ENCODE results near the gene EPN3. TPM values are rescaled to one million over a fixed set of nuclear protein-coding genes. Genes with fewer than 3 reads are reported as not detected.

EPN3 gene
- polyA plus RNA-seq, 1 donor from 2014 or later = not detected

GRCh38 chr17:50571681-50572080 lies 39.1 kb downstream of the EPN3 start:
- Histone ChIP-seq H3F3A (ENCODE audit: insufficient read depth, low read length, poor library complexity, severe bottlenecking) (no peaks in the 10 kb centered on the region), H4K20me1 (ENCODE audit: insufficient read depth) (no peaks in the 10 kb centered on the region), H3K9ac (ENCODE audit: low read length) (no peak overlapping the region), H3K27me3 (ENCODE audit: insufficient read depth, low read depth, low read length) (no peaks in the 10 kb centered on the region), H3K9me3 (ENCODE audit: low read length) (no peaks in the 10 kb centered on the region), H2AFZ (ENCODE audit: low read depth, low read length) (no peak overlapping the region), H3K27ac (ENCODE audit: low read length) (no peak overlapping the region), H3K9me2 (ENCODE audit: insufficient read depth, low read length) (no peaks in the 10 kb centered on the region), H3K4me3 (ENCODE audit: low read length) (no peak overlapping the region), H3K4me2 (ENCODE audit: low read length) (no peak overlapping the region), H3K36me3 (ENCODE audit: insufficient read depth, low read length) (no peaks in the 10 kb centered on the region), H3K79me2 (replicated peaks; ENCODE audit: insufficient read depth, low read length) (no peaks in the 10 kb centered on the region)
- no peak for TF ChIP-seq REST (IDR thresholded peaks at IDR 0.05; ENCODE audit: borderline replicate concordance)
- no peak for TF ChIP-seq RAD21 (conservative IDR thresholded peaks at IDR 0.05)
- no peak for TF ChIP-seq CTCF (IDR thresholded peaks at IDR 0.05; ENCODE audit: poor library complexity, severe bottlenecking)
- TF ChIP-seq EZH2 (IDR thresholded peaks at IDR 0.05; ENCODE audit: borderline replicate concordance, insufficient read depth, low read length, poor library complexity, severe bottlenecking) = no peak
- no peak for TF ChIP-seq MXI1 (conservative IDR thresholded peaks at IDR 0.05; ENCODE audit: poor library complexity, severe bottlenecking)
- TF ChIP-seq SMC3 (conservative IDR thresholded peaks at IDR 0.05; ENCODE audit: poor library complexity) = no peak
- no peak for TF ChIP-seq TAF1 (IDR thresholded peaks at IDR 0.05; ENCODE audit: low read depth)
- TF ChIP-seq POLR2AphosphoS5 (IDR thresholded peaks at IDR 0.05) = no peak
- TF ChIP-seq EP300 (conservative IDR thresholded peaks at IDR 0.05; ENCODE audit: poor library complexity, severe bottlenecking) = no peak

GRCh38 chr17:50572541-50572940 lies 40.0 kb downstream of the EPN3 start:
- H2AFZ ChIP-seq (ENCODE audit: low read depth, low read length) = no peak overlapping the region
- TF ChIP-seq RAD21 (conservative IDR thresholded peaks at IDR 0.05) = no peak
- no peak for TF ChIP-seq MXI1 (conservative IDR thresholded peaks at IDR 0.05; ENCODE audit: poor library complexity, severe bottlenecking)
- TF ChIP-seq EP300 (conservative IDR thresholded peaks at IDR 0.05; ENCODE audit: poor library complexity, severe bottlenecking) = no peak
- TF ChIP-seq EZH2 (IDR thresholded peaks at IDR 0.05; ENCODE audit: borderline replicate concordance, insufficient read depth, low read length, poor library complexity, severe bottlenecking) = no peak
- no peak for TF ChIP-seq CTCF (IDR thresholded peaks at IDR 0.05; ENCODE audit: poor library complexity, severe bottlenecking)
- TF ChIP-seq TAF1 (IDR thresholded peaks at IDR 0.05; ENCODE audit: low read depth) = no peak
- no peak for TF ChIP-seq POLR2AphosphoS5 (IDR thresholded peaks at IDR 0.05)
- no peak for TF ChIP-seq REST (IDR thresholded peaks at IDR 0.05; ENCODE audit: borderline replicate concordance)
- TF ChIP-seq SMC3 (conservative IDR thresholded peaks at IDR 0.05; ENCODE audit: poor library complexity) = no peak
- no peaks in the 10 kb centered on the region for H3K27me3 ChIP-seq (ENCODE audit: insufficient read depth, low read depth, low read length)
- H3K9ac ChIP-seq (ENCODE audit: low read length) = no peak overlapping the region
- H3K36me3 ChIP-seq (ENCODE audit: insufficient read depth, low read length) = no peaks in the 10 kb centered on the region
- no peaks in the 10 kb centered on the region for H3F3A ChIP-seq (ENCODE audit: insufficient read depth, low read length, poor library complexity, severe bottlenecking)
- no peak overlapping the region for H3K27ac ChIP-seq (ENCODE audit: low read length)
- H4K20me1 ChIP-seq (ENCODE audit: insufficient read depth) = no peaks in the 10 kb centered on the region
- no peaks in the 10 kb centered on the region for H3K9me2 ChIP-seq (ENCODE audit: insufficient read depth, low read length)
- H3K4me2 ChIP-seq (ENCODE audit: low read length) = no peak overlapping the region
- no peak overlapping the region for H3K4me3 ChIP-seq (ENCODE audit: low read length)
- no peaks in the 10 kb centered on the region for H3K9me3 ChIP-seq (ENCODE audit: low read length)
- no peaks in the 10 kb centered on the region for H3K79me2 ChIP-seq (replicated peaks; ENCODE audit: insufficient read depth, low read length)
